Tibial nerve (tissue), 3 donors: Measurements from ENCODE around the gene ENDOV.

ENCODE experiments used
- CTCF ChIP-seq, 5 experiments: fragments of 200-600 bp in 3 of 5; fragments of 450-650 bp in 2 of 5; sonication (generic) in 3 of 5; IDR thresholded peaks; one replicate each; pipeline ENCODE4 v1.5.1; 2016 to 2019; ENCODE audit warnings: antibody characterized with exemption in 5 of 5, mild to moderate bottlenecking in 3 of 5, moderate library complexity in 2 of 5
- POLR2A ChIP-seq, 2 donors: fragments of 450-650 bp; IDR thresholded peaks; one replicate each; pipeline ENCODE4 v1.6.1; 2017; ENCODE audit warnings: antibody characterized with exemption in 2 of 2, mild to moderate bottlenecking in 2 of 2, moderate library complexity in 2 of 2

- no peak for TF ChIP-seq CTCF (IDR thresholded peaks at IDR 0.05)
- TF ChIP-seq POLR2A (IDR thresholded peaks at IDR 0.05) = no peak
Measured at GRCh38 chr17:80422276-80422675, 7.3 kb downstream of the ENDOV start.
